Upper lobe of right lung (tissue), 1 donor: ENCODE results near the gene TNS1. TPM values are rescaled to one million over a fixed set of nuclear protein-coding genes. Genes with fewer than 3 reads are reported as not detected.

ENCODE experiments used
- ATAC-seq: fragments of 200-7000 bp; cut with Tn5 transposase; one replicate; pipeline ENCODE4 v1.9.1; 2020; ENCODE audit warnings: mild to moderate bottlenecking, moderate library complexity
- DNase-seq: peaks from one replicate; pipeline ENCODE4 v3.0.0-alpha.2; 2020
- H3K27ac ChIP-seq: fragments of 200-600 bp; one replicate; pipeline ENCODE4 v1.8.0; 2022
- H3K27me3 ChIP-seq: fragments of 200-600 bp; one replicate; pipeline ENCODE4 v1.8.0; 2022; ENCODE audit warnings: mild to moderate bottlenecking
- H3K36me3 ChIP-seq: fragments of 200-600 bp; one replicate; pipeline ENCODE4 v1.8.0; 2022
- H3K4me1 ChIP-seq: fragments of 200-600 bp; one replicate; pipeline ENCODE4 v1.8.0; 2022
- H3K4me3 ChIP-seq: fragments of 200-600 bp; one replicate; pipeline ENCODE4 v1.8.0; 2022; ENCODE audit warnings: mild to moderate bottlenecking
- H3K9me3 ChIP-seq: fragments of 200-600 bp; one replicate; pipeline ENCODE4 v1.8.0; 2022
- intact Hi-C: fragments of 100-400 bp; cut with DNase I; formaldehyde crosslinking; loops from one replicate; pipeline ENCODE4 v1.11.0; 2022
- total RNA-seq: library from RNA; stranded (reverse); fragmentation: NEBNext Ultra II Directional; extraction: Animal tissue kit (Norgen Biotek cat#: 25700); gene quantifications from one replicate; pipeline ENCODE4 v1.2.1, GENCODE V29; 2021
- TF ChIP-seq, protein P1 (sequence below): fragments of 200-600 bp; IDR thresholded peaks from one replicate; pipeline ENCODE4 v1.8.0; 2022; ENCODE audit warnings: antibody characterized with exemption
- donor health status: DM: no; HTN: yes; CAD: no; lungs with severe emphysema.

Gene TNS1
- total RNA-seq, 1 donor from 2014 or later, result 669 TPM

- Histone ChIP-seq H3K9me3 (no peaks in the 10 kb centered on the region), H3K4me3 (no peak overlapping the region), H3K27me3 (no peaks in the 10 kb centered on the region), H3K4me1 (peaks cover 44% of the 10 kb centered on the region), H3K27ac (no peak overlapping the region), H3K36me3 (peaks cover 85% of the 10 kb centered on the region)
- TF ChIP-seq, protein P1, sequence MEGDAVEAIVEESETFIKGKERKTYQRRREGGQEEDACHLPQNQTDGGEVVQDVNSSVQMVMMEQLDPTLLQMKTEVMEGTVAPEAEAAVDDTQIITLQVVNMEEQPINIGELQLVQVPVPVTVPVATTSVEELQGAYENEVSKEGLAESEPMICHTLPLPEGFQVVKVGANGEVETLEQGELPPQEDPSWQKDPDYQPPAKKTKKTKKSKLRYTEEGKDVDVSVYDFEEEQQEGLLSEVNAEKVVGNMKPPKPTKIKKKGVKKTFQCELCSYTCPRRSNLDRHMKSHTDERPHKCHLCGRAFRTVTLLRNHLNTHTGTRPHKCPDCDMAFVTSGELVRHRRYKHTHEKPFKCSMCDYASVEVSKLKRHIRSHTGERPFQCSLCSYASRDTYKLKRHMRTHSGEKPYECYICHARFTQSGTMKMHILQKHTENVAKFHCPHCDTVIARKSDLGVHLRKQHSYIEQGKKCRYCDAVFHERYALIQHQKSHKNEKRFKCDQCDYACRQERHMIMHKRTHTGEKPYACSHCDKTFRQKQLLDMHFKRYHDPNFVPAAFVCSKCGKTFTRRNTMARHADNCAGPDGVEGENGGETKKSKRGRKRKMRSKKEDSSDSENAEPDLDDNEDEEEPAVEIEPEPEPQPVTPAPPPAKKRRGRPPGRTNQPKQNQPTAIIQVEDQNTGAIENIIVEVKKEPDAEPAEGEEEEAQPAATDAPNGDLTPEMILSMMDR, result no peak
- intact Hi-C loops, result no loop called here
- no peak for DNase-seq
- no peak for ATAC-seq
These were observed 142.9 kb downstream of the TNS1 start for GRCh38 chr2:217859926-217860325.

DNA sequence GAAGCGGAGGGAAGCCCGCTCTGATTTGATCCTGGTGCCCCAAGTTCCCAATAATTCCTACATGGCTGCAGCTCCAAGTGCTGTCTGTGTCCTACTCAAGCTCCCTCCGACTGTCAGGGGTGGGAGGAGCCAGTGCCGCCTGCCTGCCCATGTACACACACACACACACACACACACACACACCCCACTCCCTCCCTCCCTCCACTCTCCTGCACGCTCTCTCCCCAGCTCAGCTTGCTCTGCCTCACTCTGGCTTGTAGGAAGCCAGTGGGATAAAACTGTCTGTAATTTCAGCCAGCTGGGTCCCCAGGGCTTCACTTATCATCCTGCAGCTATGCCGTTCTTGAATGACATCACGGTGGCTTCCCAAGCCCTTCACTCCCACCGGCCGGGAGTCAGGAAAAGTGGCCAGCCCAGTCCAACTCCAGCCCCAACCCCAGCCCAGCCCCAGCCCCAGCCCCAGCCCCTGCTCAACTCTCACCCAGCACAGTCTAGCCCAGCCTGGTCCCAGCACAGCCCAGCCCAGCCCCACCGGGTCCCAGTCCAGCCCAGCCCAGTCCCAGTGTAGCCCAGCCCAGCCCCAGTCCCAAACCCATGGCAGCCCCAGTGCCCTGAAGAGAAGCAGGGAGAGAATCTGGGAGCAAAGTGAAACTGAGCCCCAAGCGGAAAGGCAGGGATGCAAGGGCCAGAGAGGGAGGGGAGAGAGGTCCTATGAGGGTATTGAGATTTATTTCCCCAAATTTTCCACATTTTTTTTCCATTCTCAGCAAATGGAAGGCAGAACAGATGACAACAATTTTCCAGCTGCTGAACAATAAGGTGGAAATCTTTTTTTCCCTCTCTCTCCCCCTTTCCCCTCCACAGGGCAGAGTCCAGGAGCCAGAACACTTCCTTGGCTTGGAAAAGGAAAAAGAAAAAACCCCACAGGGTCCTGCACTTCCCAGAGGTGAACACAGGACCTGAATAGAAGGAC lies 144.0 kb downstream of the TNS1 start:
- TF ChIP-seq, protein P1, result no peak
- no peak for DNase-seq
- no peaks in the 10 kb centered on the region for H3K27me3 ChIP-seq
- H3K36me3 ChIP-seq, result peaks cover 85% of the 10 kb centered on the region
- peak overlapping the region; percentile 63 for H3K27ac ChIP-seq
- peaks cover 53% of the 10 kb centered on the region for H3K4me1 ChIP-seq
- intact Hi-C loops, result no loop called here
- H3K9me3 ChIP-seq, result no peaks in the 10 kb centered on the region
- peak overlapping the region; percentile 39 for H3K4me3 ChIP-seq
- ATAC-seq, result peak; percentile 69

DNA sequence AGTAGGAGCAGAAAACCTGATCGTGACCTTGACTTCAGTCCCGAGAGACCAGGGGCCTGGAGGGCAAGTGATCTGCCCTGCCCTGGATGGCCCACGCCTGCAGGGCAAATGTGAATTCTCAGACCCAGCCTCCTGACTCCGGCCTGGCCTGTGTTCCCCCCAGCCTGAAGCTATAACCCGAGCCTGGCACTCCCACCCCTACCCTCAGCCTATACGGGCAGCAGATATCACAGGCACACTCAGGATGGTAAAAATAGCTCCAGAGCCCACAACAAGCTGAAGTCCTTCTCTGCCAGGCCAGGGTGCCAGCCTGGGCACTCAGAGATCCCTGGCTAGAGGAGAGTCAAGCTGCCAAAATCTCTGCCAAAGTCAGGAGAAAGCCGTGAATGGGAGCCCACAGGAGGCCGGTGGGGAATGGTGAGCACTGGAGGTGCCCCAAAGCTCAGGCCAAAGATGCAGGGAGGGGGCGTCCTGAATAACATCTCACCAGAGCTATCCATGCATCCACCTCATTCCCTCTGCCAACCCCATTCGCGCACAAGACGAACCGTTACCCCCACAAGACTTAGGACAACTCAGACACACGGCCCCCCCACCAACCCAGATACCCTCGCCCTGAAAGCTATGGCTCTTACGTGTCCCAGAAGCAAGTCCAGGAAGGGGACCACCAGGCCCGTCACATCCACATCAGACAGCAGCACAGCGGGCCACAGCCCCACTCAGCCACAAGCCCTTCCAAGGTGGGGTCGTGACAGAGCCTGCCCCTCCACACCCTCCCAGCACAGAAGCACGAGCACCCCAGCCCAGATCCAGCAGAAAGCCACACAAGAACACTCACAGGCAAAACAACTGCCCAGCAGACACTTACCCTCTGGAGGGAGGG lies 144.9 kb downstream of the TNS1 start:
- DNase-seq, result no peak
- no peaks in the 10 kb centered on the region for H3K9me3 ChIP-seq
- peak overlapping the region; percentile 47 for H3K27ac ChIP-seq
- peaks cover 77% of the 10 kb centered on the region for H3K36me3 ChIP-seq
- no peak for ATAC-seq
- peak overlapping the region; percentile 39 for H3K4me3 ChIP-seq
- intact Hi-C loops, result no loop called here
- no peaks in the 10 kb centered on the region for H3K27me3 ChIP-seq
- peaks cover 59% of the 10 kb centered on the region for H3K4me1 ChIP-seq
- TF ChIP-seq, protein P1, result no peak

DNA sequence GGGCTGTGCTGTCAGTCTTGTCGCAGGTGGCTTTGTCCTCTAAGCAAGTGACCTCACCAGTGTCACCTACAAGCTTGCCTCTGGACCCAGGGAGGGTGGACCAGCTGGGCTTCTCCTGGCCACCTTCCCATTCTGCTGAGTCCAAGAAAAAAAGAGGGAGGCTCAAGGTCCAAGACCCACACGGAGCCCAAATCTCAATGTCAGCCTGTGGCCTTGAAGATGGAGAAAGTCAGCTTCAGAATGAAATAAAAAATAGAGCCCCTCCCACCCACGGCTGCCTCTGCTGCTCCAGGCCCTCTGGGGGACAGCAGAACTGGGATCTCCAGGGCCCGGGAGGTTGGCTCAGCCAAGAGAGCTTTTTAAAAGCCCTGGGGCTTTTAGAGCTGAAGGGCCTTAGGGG lies 145.9 kb downstream of the TNS1 start:
- no peak for DNase-seq
- TF ChIP-seq, protein P1, result no peak
- no peaks in the 10 kb centered on the region for H3K27me3 ChIP-seq
- peaks cover 62% of the 10 kb centered on the region for H3K4me1 ChIP-seq
- H3K4me3 ChIP-seq, result peak overlapping the region; percentile 39
- peaks cover 75% of the 10 kb centered on the region for H3K36me3 ChIP-seq
- intact Hi-C loops, result no loop called here
- ATAC-seq, result no peak
- peak overlapping the region; percentile 47 for H3K27ac ChIP-seq
- H3K9me3 ChIP-seq, result no peaks in the 10 kb centered on the region

DNA sequence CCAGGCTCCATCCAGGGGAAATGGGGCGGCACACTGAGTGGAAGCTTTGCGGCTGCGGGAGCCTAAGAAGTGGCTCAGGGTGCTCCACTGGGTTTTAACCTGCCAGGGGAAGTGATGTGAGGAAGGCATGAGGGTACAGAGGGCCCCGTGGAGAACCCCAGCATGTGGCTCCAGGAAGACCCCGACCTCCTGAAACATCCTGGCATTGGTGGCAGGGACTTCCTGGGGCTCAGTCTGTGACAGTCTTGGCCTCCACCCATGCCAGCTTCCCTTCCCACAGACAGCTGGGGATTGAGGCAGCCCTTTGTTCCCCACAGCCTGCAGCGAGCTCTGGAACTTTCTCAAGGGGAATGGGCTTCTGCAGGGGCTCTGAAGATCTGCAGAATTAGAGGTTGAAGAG lies 146.6 kb downstream of the TNS1 start:
- Histone ChIP-seq H3K27me3 (no peaks in the 10 kb centered on the region), H3K4me1 (peaks cover 66% of the 10 kb centered on the region), H3K4me3 (peak overlapping the region; percentile 39), H3K9me3 (no peaks in the 10 kb centered on the region), H3K36me3 (peaks cover 71% of the 10 kb centered on the region), H3K27ac (no peak overlapping the region)
- intact Hi-C loops, result no loop called here
- TF ChIP-seq, protein P1, result no peak
- DNase-seq (no peak), ATAC-seq (no peak)
